ENCODE measurements around the gene AUTS2.

Gene AUTS2

DNA sequence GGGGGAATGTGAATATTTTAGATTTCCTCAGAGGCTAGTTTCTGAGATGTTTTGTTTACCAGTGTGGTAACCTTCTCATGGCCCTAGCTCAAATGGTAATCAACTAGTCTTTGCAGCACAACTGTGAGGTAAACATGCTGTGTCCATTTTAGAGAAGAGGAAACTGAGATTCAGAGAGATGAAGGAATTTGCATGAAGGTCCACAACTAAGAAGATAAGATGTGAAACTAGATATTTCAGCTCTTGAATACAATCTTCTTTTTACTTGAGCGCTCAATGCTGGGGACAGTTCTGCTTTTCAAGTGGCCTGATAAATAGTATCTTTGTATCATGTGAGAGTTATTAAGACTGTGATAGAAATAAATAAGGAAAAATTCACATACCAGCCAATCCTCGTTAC is 245.4 kb downstream of the AUTS2 start:
- H3K27ac ChIP-seq = no peak overlapping the region
- no peaks in the 10 kb centered on the region for H3K36me3 ChIP-seq
- H3K4me1 ChIP-seq (ENCODE audit: control insufficient read depth in 1 of 2, insufficient read depth in 1 of 2, low read depth in 1 of 2, low read length in 1 of 2) = no peaks in the 10 kb centered on the region
- no peaks in the 10 kb centered on the region for H3K27me3 ChIP-seq
- no peak overlapping the region for H3K4me3 ChIP-seq (ENCODE audit: low read depth in 1 of 2, low read length in 1 of 2)
- TF ChIP-seq, protein P1, sequence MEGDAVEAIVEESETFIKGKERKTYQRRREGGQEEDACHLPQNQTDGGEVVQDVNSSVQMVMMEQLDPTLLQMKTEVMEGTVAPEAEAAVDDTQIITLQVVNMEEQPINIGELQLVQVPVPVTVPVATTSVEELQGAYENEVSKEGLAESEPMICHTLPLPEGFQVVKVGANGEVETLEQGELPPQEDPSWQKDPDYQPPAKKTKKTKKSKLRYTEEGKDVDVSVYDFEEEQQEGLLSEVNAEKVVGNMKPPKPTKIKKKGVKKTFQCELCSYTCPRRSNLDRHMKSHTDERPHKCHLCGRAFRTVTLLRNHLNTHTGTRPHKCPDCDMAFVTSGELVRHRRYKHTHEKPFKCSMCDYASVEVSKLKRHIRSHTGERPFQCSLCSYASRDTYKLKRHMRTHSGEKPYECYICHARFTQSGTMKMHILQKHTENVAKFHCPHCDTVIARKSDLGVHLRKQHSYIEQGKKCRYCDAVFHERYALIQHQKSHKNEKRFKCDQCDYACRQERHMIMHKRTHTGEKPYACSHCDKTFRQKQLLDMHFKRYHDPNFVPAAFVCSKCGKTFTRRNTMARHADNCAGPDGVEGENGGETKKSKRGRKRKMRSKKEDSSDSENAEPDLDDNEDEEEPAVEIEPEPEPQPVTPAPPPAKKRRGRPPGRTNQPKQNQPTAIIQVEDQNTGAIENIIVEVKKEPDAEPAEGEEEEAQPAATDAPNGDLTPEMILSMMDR (IDR thresholded peaks at IDR 0.05) = no peak
- H3K9me3 ChIP-seq = no peaks in the 10 kb centered on the region

DNA sequence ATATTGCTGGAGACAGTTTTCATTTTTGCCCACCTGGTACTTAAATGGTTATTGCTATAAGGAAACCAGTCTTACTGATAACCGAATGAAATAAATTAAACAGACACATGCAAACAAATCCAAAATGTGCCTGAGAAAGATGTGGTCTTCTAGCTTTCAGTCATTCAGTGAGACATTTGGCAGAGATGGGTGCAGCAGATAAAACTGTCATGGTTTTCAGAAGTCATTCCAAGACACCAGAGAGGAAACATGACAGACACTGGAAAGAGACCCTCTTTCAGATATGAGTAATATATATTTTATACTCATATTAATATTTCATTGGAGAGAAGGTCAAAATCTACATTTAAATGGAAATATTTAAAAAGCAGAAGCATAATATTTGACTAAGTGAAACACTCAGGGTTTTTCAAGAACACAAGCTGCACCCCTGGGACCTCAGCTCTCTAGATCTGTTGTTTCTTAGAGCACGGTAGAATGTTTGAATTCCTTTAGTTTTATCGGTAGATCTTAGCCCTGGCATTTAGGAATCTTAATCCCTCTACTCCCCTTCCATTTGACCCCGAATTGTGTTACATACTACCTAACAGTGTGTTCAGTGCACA is 246.1 kb downstream of the AUTS2 start:
- Histone ChIP-seq H3K27ac (no peak overlapping the region), H3K4me3 (ENCODE audit: low read depth in 1 of 2, low read length in 1 of 2) (no peak overlapping the region)
- TF ChIP-seq, protein P1 (IDR thresholded peaks at IDR 0.05) = no peak

DNA sequence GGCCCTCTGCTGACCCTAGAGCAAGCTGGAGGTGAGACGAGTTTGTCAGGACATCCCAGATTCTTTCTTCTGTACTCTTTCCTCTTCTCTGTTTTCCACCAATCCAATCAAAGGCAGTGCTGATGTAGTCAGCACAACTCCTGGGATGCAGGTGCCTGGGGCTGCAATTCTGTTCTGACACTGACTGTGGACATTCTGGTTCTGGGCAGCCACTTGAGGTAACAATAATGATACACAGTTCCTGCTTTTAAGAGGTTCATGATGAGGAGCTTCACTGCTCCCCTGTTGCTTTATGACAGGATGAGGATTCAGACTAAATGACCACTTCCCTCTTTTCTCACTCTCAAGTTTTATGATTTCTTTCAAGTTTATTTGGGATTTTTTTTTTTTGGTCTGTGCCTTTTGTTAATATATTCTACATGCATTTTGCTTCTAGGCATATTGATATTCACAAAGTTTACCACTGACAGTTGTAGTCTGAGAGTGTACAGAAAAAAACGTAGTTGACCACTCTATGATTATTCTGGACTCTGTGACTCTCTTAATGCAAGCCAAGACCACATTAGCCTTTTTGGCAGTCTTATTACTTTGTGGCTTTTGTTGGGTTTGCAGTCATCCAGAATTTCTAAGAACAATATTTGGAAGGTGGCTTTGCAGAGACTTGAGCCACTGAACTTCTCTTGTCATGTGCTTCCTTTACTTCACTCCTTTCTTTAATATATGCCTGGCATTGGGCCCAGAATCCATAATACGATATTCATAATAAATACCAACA is 247.6 kb downstream of the AUTS2 start:
- H3K36me3 ChIP-seq = no peaks in the 10 kb centered on the region

More for the DNA sequence above, 246.1 kb downstream of the AUTS2 start:
- no peaks in the 10 kb centered on the region for H3K27me3 ChIP-seq
- H3K36me3 ChIP-seq = no peaks in the 10 kb centered on the region
- H3K4me1 ChIP-seq (ENCODE audit: control insufficient read depth in 1 of 2, insufficient read depth in 1 of 2, low read depth in 1 of 2, low read length in 1 of 2) = no peaks in the 10 kb centered on the region
- no peaks in the 10 kb centered on the region for H3K9me3 ChIP-seq

DNA sequence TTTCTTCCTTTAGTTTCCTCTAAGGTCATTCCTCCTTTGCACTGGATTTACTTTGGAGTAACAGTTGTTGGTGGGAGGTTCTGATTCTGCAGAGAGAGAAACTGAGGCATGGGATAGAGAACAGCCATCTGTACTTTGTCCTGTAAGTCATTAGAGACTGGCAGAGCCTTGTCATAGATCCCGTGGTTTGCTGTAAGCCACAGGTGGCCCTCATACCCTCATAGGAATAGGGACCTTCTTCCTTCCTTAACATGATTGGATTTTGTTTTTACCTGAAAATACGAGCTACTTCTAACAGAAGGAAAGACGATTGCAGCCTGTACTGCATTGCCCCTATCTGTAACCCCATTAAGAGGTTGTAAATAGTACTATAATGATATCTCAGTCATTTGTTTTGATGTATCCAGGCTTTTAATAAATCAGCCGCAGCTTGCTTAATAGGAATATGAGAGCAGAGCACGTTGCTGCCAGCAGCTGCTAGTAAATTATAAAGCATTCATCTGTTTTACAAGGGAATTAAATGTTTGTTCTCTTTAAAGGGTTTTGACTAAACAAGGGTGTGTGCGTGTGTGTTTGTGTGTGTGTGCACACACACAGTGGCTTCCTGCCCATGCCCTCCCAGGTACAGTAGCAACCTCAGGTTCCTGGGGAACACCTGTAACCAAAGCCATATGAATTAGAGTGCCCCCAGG is 249.8 kb downstream of the AUTS2 start:
- H3K4me3 ChIP-seq (ENCODE audit: low read depth in 1 of 2, low read length in 1 of 2) = no peak overlapping the region
- TF ChIP-seq, protein P1 (IDR thresholded peaks at IDR 0.05) = no peak
- no peaks in the 10 kb centered on the region for H3K9me3 ChIP-seq
- H3K27me3 ChIP-seq = no peaks in the 10 kb centered on the region
- no peaks in the 10 kb centered on the region for H3K36me3 ChIP-seq
- no peaks in the 10 kb centered on the region for H3K4me1 ChIP-seq (ENCODE audit: control insufficient read depth in 1 of 2, insufficient read depth in 1 of 2, low read depth in 1 of 2, low read length in 1 of 2)
- no peak overlapping the region for H3K27ac ChIP-seq

More for the DNA sequence above, 247.6 kb downstream of the AUTS2 start:
- no peaks in the 10 kb centered on the region for H3K4me1 ChIP-seq (ENCODE audit: control insufficient read depth in 1 of 2, insufficient read depth in 1 of 2, low read depth in 1 of 2, low read length in 1 of 2)
- no peak overlapping the region for H3K27ac ChIP-seq
- TF ChIP-seq, protein P1 (IDR thresholded peaks at IDR 0.05) = no peak
- H3K4me3 ChIP-seq (ENCODE audit: low read depth in 1 of 2, low read length in 1 of 2) = no peak overlapping the region
- no peaks in the 10 kb centered on the region for H3K27me3 ChIP-seq
- H3K9me3 ChIP-seq = no peaks in the 10 kb centered on the region

DNA sequence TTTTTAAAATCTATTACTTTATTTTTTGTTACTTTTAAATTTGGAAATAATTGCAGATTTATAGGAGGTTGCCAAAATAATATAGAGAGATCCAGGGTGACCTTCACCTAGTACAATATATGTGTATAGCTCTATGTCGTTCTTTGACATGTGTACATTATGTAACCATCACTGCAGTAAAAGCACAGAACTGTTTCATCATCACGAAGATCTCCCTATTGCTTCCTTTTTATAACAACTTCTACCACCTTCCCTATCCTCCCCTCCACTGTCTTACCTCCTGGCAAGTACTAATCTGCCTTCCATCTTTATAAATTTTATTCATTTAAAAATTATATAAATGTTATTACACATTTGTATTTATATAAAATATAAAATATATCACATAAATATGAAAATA is 251.0 kb downstream of the AUTS2 start:
- TF ChIP-seq, protein P1 (IDR thresholded peaks at IDR 0.05) = no peak
- H3K4me1 ChIP-seq (ENCODE audit: control insufficient read depth in 1 of 2, insufficient read depth in 1 of 2, low read depth in 1 of 2, low read length in 1 of 2) = no peaks in the 10 kb centered on the region
- no peaks in the 10 kb centered on the region for H3K27me3 ChIP-seq
- no peaks in the 10 kb centered on the region for H3K9me3 ChIP-seq
- H3K36me3 ChIP-seq = no peaks in the 10 kb centered on the region
- no peak overlapping the region for H3K27ac ChIP-seq
- no peak overlapping the region for H3K4me3 ChIP-seq (ENCODE audit: low read depth in 1 of 2, low read length in 1 of 2)

All from neutrophil (primary cell).